Transverse colon (tissue), 4 donors: ENCODE results near the gene LNX1. TPM values are rescaled to one million over a fixed set of nuclear protein-coding genes. Genes with fewer than 3 reads are reported as not detected.

Experiments
- DNase-seq: peaks from one replicate; pipeline ENCODE4 v3.0.0-alpha.2; 2019
- H3K27ac ChIP-seq, 4 donors: fragments of 200-600 bp; sonication (generic); 2 replicates each; pipeline ENCODE4 v1.5.1; 2016 to 2018; ENCODE audit warnings: inconsistent platforms in 4 of 4
- H3K27me3 ChIP-seq: fragments of 200-600 bp; sonication (generic); 2 replicates; pipeline ENCODE4 v1.5.1; 2017; ENCODE audit warnings: inconsistent platforms
- H3K36me3 ChIP-seq, 4 donors: fragments of 200-600 bp; sonication (generic); 2 replicates each; pipeline ENCODE4 v1.5.1; 2017 to 2019; ENCODE audit warnings: inconsistent platforms in 4 of 4
- H3K4me1 ChIP-seq, 4 donors: fragments of 200-600 bp; sonication (generic); 2 replicates each; pipeline ENCODE4 v1.5.1; 2017 to 2020; ENCODE audit warnings: inconsistent platforms in 4 of 4
- H3K4me3 ChIP-seq, 4 donors: fragments of 200-600 bp; sonication (generic); 1 replicate in 1 of 4; 2 replicates in 3 of 4; pipeline versions ENCODE4 v1.5.1 to v1.6.1; 2017 to 2019; ENCODE audit warnings: inconsistent platforms in 4 of 4
- H3K9me3 ChIP-seq, 2 donors: fragments of 200-600 bp; sonication (generic); 2 replicates each; pipeline ENCODE4 v1.5.1; 2017 to 2019; ENCODE audit warnings: inconsistent platforms in 2 of 2
- CTCF ChIP-seq, 5 experiments: fragments of 200-600 bp in 3 of 5; fragments of 450-650 bp in 2 of 5; sonication (generic) in 3 of 5; IDR thresholded peaks; 1 replicate in 2 of 5; 2 replicates in 3 of 5; pipeline ENCODE4 v1.5.1; 2016 to 2017; ENCODE audit warnings: antibody characterized with exemption in 5 of 5, inconsistent platforms in 3 of 5, mild to moderate bottlenecking in 2 of 5, moderate library complexity in 1 of 5
- EP300 ChIP-seq: sonication (generic); formaldehyde crosslinking; IDR thresholded peaks from one replicate; pipeline ENCODE4 v1.6.1; 2017; ENCODE audit warnings: antibody characterized with exemption, low read depth
- POLR2A ChIP-seq: fragments of 450-650 bp; IDR thresholded peaks from one replicate; pipeline ENCODE4 v1.6.1; 2016; ENCODE audit warnings: antibody characterized with exemption, mild to moderate bottlenecking, moderate library complexity
- POLR2AphosphoS5 ChIP-seq, 3 donors: sonication (generic); formaldehyde crosslinking; IDR thresholded peaks; one replicate each; pipeline ENCODE4 v1.6.1; 2016; ENCODE audit warnings: antibody characterized with exemption in 3 of 3
- WGBS, 2 donors: methylation state at CpG; one replicate each; pipeline ENCODE4 v1.1.5; 2018; ENCODE audit warnings: low coverage in 1 of 2; 5-methylcytosine and 5-hydroxymethylcytosine counted together
- in situ Hi-C, 4 donors: fragments of 200-750 bp; cut with MboI; loops; one replicate each; pipeline versions ENCODE4 v1.15.0 to v1.15.1; 2017; ENCODE audit warnings: low sequenced_read_pairs in 3 of 4, low pct_ligation_motif_present in 1 of 4, low pct_unique_long_range_greater_than_20kb in 1 of 4
- intact Hi-C: fragments of 100-400 bp; cut with DNase I; formaldehyde crosslinking; loops from one replicate; pipeline ENCODE4 v1.15.1; 2023; ENCODE audit warnings: low total_unique reads
- total RNA-seq, 4 donors: library from RNA; depleted of rRNA; stranded (reverse); fragments of >200 nt; gene quantifications; one replicate each; pipeline ENCODE4 v1.1.0, GENCODE V29; 2016

LNX1 gene
- total RNA-seq, 4 donors from 2014 or later, result 2.6 to 35.5 (median 18.1) TPM

- no peak overlapping the region for H3K27ac ChIP-seq
- in situ Hi-C loops, result no loop called here
- peaks cover 0 to 4% of the 10 kb centered on the region in 2 donors for H3K9me3 ChIP-seq
- no peak overlapping the region for H3K4me3 ChIP-seq
- WGBS, 2 donors, result 65% methylated on average over 1 of the region's 1 CpG; no CpG with 5 or more reads in 1 of the 2 donors
- intact Hi-C loops, result no loop called here
- no peaks in the 10 kb centered on the region for H3K27me3 ChIP-seq
- H3K4me1 ChIP-seq, result peaks cover 0 to 13% (median 0%) of the 10 kb centered on the region in 4 donors
- H3K36me3 ChIP-seq, result no peaks in the 10 kb centered on the region
- no peak for DNase-seq
- no peak for TF ChIP-seq EP300
- no peak for TF ChIP-seq CTCF (IDR thresholded peaks at IDR 0.05)
- TF ChIP-seq POLR2A, result no peak
- TF ChIP-seq POLR2AphosphoS5 (IDR thresholded peaks at IDR 0.05), result no peak
These were observed 46.0 kb downstream of the LNX1 start for GRCh38 chr4:53545273-53545672.

GRCh38 chr4:53543561-53543960 lies 47.7 kb downstream of the LNX1 start:
- H3K27me3 ChIP-seq, result no peaks in the 10 kb centered on the region
- intact Hi-C loops, result no loop called here
- peaks cover 0 to 20% (median 0%) of the 10 kb centered on the region in 4 donors for H3K4me1 ChIP-seq
- no peak overlapping the region for H3K27ac ChIP-seq
- H3K36me3 ChIP-seq, result no peaks in the 10 kb centered on the region
- no peak overlapping the region for H3K4me3 ChIP-seq
- H3K9me3 ChIP-seq, result peaks cover 0 to under 1% of the 10 kb centered on the region in 2 donors
- in situ Hi-C loops, result no loop called here
- no peak for DNase-seq
- TF ChIP-seq POLR2AphosphoS5 (IDR thresholded peaks at IDR 0.05) (no peak), POLR2A (no peak), EP300 (no peak), CTCF (IDR thresholded peaks at IDR 0.05) (no peak)

DNA sequence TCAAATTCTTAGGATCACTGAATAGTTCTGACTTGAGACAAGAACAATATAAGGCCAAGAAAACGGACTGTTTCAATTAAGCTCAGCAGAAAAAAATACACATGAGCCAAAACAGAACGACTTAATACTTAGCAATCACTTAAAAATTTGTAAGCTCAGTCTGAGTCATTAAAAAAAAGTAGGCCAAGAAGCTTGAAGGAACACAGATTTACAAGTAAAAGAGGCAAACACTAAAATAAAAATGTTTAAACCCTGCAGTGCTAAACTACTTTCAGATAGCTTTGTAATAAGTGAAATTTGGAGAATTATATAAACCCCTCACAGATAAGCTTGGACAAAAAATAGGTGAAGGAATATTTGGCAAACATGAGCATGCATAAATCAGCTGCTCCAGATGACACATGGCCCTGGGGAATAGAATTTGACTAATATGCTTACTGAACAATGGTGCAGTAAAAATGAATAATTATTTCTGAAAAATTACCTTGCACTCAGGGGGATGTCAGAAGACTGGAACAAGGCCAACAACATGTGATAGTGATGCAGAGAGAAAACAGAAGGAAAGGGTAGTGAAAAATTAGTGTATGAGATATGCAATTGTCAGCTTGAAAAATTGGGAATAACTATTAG lies 49.6 kb downstream of the LNX1 start:
- H3K36me3 ChIP-seq, result no peaks in the 10 kb centered on the region
- H3K4me1 ChIP-seq, result peaks cover 0 to 34% (median under 1%) of the 10 kb centered on the region in 4 donors
- DNase-seq, result no peak
- in situ Hi-C loops (no loop called here), intact Hi-C loops (no loop called here)
- no peaks in the 10 kb centered on the region for H3K9me3 ChIP-seq
- H3K27me3 ChIP-seq, result no peaks in the 10 kb centered on the region
- H3K4me3 ChIP-seq, result no peak overlapping the region
- 30 to 39% methylated on average over 2 of the region's 2 CpGs for WGBS, 2 donors
- peak overlapping the region; percentile 32 to 62 (median 46) for H3K27ac ChIP-seq
- TF ChIP-seq POLR2AphosphoS5 (IDR thresholded peaks at IDR 0.05) (peak in 2 of 3 donors; percentile 38 to 41), POLR2A (no peak), CTCF (IDR thresholded peaks at IDR 0.05) (no peak), EP300 (no peak)

DNA sequence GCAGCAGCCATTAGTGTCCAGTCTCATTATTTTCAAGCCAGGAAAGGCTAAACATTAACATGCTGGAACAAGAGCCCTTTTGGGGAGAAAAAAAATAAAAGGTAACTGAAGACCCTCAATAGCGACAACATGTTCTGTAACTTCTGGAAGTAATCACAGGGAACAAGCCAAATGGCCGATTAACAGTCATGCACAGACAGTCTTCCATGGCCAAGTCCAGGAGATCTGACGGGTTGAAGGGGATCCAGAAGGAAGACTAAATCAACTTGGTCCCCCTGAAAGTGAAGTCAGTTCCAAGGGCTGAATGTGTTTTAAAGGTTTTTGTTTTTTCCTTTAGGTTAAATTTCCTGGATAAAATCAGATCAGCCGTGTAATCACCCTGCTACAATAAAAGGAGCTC lies 52.5 kb downstream of the LNX1 start:
- Histone ChIP-seq H3K27me3 (no peaks in the 10 kb centered on the region), H3K36me3 (no peaks in the 10 kb centered on the region), H3K4me3 (no peak overlapping the region), H3K4me1 (peaks cover 0 to 44% (median 7%) of the 10 kb centered on the region in 4 donors), H3K9me3 (no peaks in the 10 kb centered on the region), H3K27ac (no peak overlapping the region)
- WGBS, 2 donors, result 63 to 69% methylated on average over 2 to 4 of the region's 4 CpGs
- intact Hi-C loops (no loop called here), in situ Hi-C loops (no loop called here)
- no peak for TF ChIP-seq CTCF (IDR thresholded peaks at IDR 0.05)
- TF ChIP-seq POLR2A, result no peak
- no peak for TF ChIP-seq EP300
- no peak for TF ChIP-seq POLR2AphosphoS5 (IDR thresholded peaks at IDR 0.05)
- no peak for DNase-seq
